PC-9 (cell line): Measurements from ENCODE around the gene HCN4. TPM values are rescaled to one million over a fixed set of nuclear protein-coding genes. Genes with fewer than 3 reads are reported as not detected.

Experiments used
- BruUV-seq: library from RNA; stranded (reverse); fragments of 400-500 nt; replicated peaks from 2 replicates; lab custom pipeline; 2021; lab: Mats Ljungman, UMichigan
- CTCF ChIA-PET: fragments of 300-600 bp; sonication (Branson Sonifier 250); formaldehyde crosslinking; loops from one replicate; lab custom pipeline; 2022; ENCODE audit warnings: antibody characterized with exemption; lab: Charles Lee
- POLR2A ChIA-PET: fragments of 300-600 bp; sonication (Branson Sonifier 250); formaldehyde crosslinking; loops from one replicate; lab custom pipeline; 2022; ENCODE audit warnings: antibody characterized with exemption; ENCODE audit not compliant: unreplicated experiment; lab: Charles Lee
- DNase-seq, 2 experiments: peaks; one replicate each; pipeline versions ENCODE4 v3.0.0 to v3.0.0-alpha.2; 2015 to 2022; ENCODE audit warnings: mixed read lengths in 1 of 2
- H2AFZ ChIP-seq: fragments of 200-600 bp; sonication (generic); 2 replicates; pipeline ENCODE4 v1.8.1; 2017; ENCODE audit warnings: antibody characterized with exemption
- H3F3A ChIP-seq: fragments of 200-600 bp; sonication (generic); 2 replicates; pipeline ENCODE4 v1.8.1; 2017; ENCODE audit warnings: antibody characterized with exemption, mild to moderate bottlenecking, low read depth; ENCODE audit not compliant: insufficient read depth
- H3K27ac ChIP-seq: fragments of 200-600 bp; sonication (generic); 2 replicates; pipeline ENCODE4 v1.6.1; 2016; ENCODE audit warnings: mixed run types
- H3K27me3 ChIP-seq: fragments of 200-600 bp; sonication (generic); 2 replicates; pipeline ENCODE4 v1.6.1; 2016; ENCODE audit warnings: low read depth, mixed run types; ENCODE audit not compliant: insufficient read depth
- H3K36me3 ChIP-seq: fragments of 200-600 bp; sonication (generic); 2 replicates; pipeline ENCODE4 v1.6.1; 2016; ENCODE audit warnings: low read depth, mixed run types
- H3K4me1 ChIP-seq: fragments of 200-600 bp; sonication (generic); replicated peaks from 2 replicates; pipeline ENCODE4 v1.6.1; 2016; ENCODE audit warnings: mixed run types; ENCODE audit not compliant: insufficient read depth
- H3K4me2 ChIP-seq: fragments of 200-600 bp; sonication (generic); 2 replicates; pipeline ENCODE4 v1.6.1; 2017; ENCODE audit warnings: mixed run types
- H3K4me3 ChIP-seq: fragments of 200-600 bp; sonication (generic); 2 replicates; pipeline ENCODE4 v1.6.1; 2016; ENCODE audit warnings: mixed run types
- H3K79me2 ChIP-seq: fragments of 200-600 bp; sonication (generic); 2 replicates; pipeline ENCODE4 v1.6.1; 2017; ENCODE audit warnings: low read depth, mixed run types
- H3K9me2 ChIP-seq: fragments of 200-600 bp; sonication (generic); 2 replicates; pipeline ENCODE4 v1.8.1; 2017; ENCODE audit warnings: mild to moderate bottlenecking; ENCODE audit not compliant: insufficient read depth
- H3K9me3 ChIP-seq: fragments of 200-600 bp; sonication (generic); 2 replicates; pipeline ENCODE4 v1.8.1; 2016; ENCODE audit warnings: low read depth; ENCODE audit not compliant: insufficient read depth
- H4K20me1 ChIP-seq: fragments of 200-600 bp; sonication (generic); 2 replicates; pipeline ENCODE4 v1.8.1; 2017; ENCODE audit not compliant: insufficient read depth
- EZH2 ChIP-seq: fragments of 200-600 bp; sonication (generic); IDR thresholded peaks from 2 replicates; pipeline ENCODE4 v1.8.0; 2017; ENCODE audit warnings: antibody characterized with exemption, low read depth
- intact Hi-C: fragments of 100-400 bp; cut with micrococcal nuclease; formaldehyde crosslinking; loops from one replicate; pipeline ENCODE4 v1.10.0; 2022; ENCODE audit not compliant: unreplicated experiment
- total RNA-seq: library from RNA; stranded (reverse); gene quantifications from 2 replicates; pipeline ENCODE4 v1.2.3, GENCODE V29; 2021
- TF ChIP-seq, protein P1 (sequence below): fragments of 200-600 bp; sonication (generic); conservative IDR thresholded peaks from 2 replicates; pipeline ENCODE4 v1.6.1; 2017; ENCODE audit warnings: mixed run types, antibody characterized with exemption, mild to moderate bottlenecking, moderate library complexity

HCN4 gene
- total RNA-seq, 1 experiment from 2014 or later: not detected

GRCh38 chr15:73373221-73373620, 4.5 kb upstream of the HCN4 start:
- Histone ChIP-seq H3K4me1 (no peaks in the 10 kb centered on the region), H3K36me3 (no peaks in the 10 kb centered on the region), H3F3A (no peaks in the 10 kb centered on the region), H3K4me2 (no peak overlapping the region), H2AFZ (no peak overlapping the region), H4K20me1 (no peaks in the 10 kb centered on the region), H3K79me2 (no peaks in the 10 kb centered on the region), H3K27ac (no peak overlapping the region), H3K9me3 (no peaks in the 10 kb centered on the region), H3K4me3 (no peak overlapping the region), H3K9me2 (no peaks in the 10 kb centered on the region), H3K27me3 (peaks cover 20% of the 10 kb centered on the region; the same call in 1 of the 2 replicates)
- TF ChIP-seq EZH2: no peak
- TF ChIP-seq, protein P1, sequence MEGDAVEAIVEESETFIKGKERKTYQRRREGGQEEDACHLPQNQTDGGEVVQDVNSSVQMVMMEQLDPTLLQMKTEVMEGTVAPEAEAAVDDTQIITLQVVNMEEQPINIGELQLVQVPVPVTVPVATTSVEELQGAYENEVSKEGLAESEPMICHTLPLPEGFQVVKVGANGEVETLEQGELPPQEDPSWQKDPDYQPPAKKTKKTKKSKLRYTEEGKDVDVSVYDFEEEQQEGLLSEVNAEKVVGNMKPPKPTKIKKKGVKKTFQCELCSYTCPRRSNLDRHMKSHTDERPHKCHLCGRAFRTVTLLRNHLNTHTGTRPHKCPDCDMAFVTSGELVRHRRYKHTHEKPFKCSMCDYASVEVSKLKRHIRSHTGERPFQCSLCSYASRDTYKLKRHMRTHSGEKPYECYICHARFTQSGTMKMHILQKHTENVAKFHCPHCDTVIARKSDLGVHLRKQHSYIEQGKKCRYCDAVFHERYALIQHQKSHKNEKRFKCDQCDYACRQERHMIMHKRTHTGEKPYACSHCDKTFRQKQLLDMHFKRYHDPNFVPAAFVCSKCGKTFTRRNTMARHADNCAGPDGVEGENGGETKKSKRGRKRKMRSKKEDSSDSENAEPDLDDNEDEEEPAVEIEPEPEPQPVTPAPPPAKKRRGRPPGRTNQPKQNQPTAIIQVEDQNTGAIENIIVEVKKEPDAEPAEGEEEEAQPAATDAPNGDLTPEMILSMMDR: no peak
- ChIA-PET CTCF (no interaction called here), POLR2A (no interaction called here)
- no TSS peak for BruUV-seq
- no peak for DNase-seq
- intact Hi-C loops: no loop called here

DNA sequence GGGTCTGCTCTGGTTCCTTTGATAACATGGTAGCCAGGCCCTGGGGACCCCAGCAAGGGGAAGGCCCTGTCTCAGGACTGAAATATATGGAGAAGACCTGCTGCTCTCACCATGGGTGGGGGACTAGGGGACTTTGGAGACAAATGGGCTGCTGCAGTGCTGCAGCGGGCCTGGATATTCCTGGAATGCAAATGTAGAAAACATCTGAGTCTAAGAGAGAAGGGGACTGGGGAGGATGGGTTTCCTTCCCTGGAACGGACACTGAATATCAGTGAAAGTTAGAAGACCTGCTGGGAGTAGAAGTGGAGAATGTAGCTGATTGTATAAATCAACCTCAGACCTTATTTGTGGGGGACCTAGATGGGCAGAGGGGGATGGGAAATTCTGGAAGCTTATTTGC, 3.1 kb upstream of the HCN4 start:
- intact Hi-C loops: no loop called here
- TF ChIP-seq, protein P1: no peak
- no peak for TF ChIP-seq EZH2

GRCh38 chr15:73370151-73370550, 1.4 kb upstream of the HCN4 start:
- no peaks in the 10 kb centered on the region for H3F3A ChIP-seq
- POLR2A ChIA-PET: no interaction called here
- no TSS peak for BruUV-seq
- no peak overlapping the region for H3K4me3 ChIP-seq
- no peaks in the 10 kb centered on the region for H3K79me2 ChIP-seq
- CTCF ChIA-PET: no interaction called here
- H3K4me2 ChIP-seq: no peak overlapping the region
- peaks cover 35% of the 10 kb centered on the region for H3K27me3 ChIP-seq
- no peak overlapping the region for H2AFZ ChIP-seq
- TF ChIP-seq EZH2: no peak
- TF ChIP-seq, protein P1: no peak
- H3K36me3 ChIP-seq: no peaks in the 10 kb centered on the region
- H3K9me2 ChIP-seq: no peaks in the 10 kb centered on the region
- H3K4me1 ChIP-seq: no peaks in the 10 kb centered on the region
- H3K27ac ChIP-seq: no peak overlapping the region
- no peaks in the 10 kb centered on the region for H4K20me1 ChIP-seq
- intact Hi-C loops: no loop called here
- no peaks in the 10 kb centered on the region for H3K9me3 ChIP-seq
- DNase-seq: no peak

More for the DNA sequence above, 3.1 kb upstream of the HCN4 start:
- Histone ChIP-seq H3K36me3 (no peaks in the 10 kb centered on the region), H3K79me2 (no peaks in the 10 kb centered on the region), H3K9me3 (no peaks in the 10 kb centered on the region), H3K27me3 (peaks cover 20% of the 10 kb centered on the region; the same call in 1 of the 2 replicates), H3K4me3 (no peak overlapping the region), H3K4me1 (no peaks in the 10 kb centered on the region), H2AFZ (no peak overlapping the region), H3F3A (no peaks in the 10 kb centered on the region), H3K27ac (no peak overlapping the region), H3K9me2 (no peaks in the 10 kb centered on the region), H4K20me1 (no peaks in the 10 kb centered on the region), H3K4me2 (no peak overlapping the region)
- DNase-seq: no peak
- ChIA-PET CTCF (no interaction called here), POLR2A (no interaction called here)
- BruUV-seq: no TSS peak
